ENCODE data around the gene ADORA2A.

The ADORA2A gene

GRCh38 chr22:24434471-24435322 lies 7.3 kb downstream of the ADORA2A start:
- H3K9ac ChIP-seq (ENCODE audit: low read length): no peak overlapping the region

DNA sequence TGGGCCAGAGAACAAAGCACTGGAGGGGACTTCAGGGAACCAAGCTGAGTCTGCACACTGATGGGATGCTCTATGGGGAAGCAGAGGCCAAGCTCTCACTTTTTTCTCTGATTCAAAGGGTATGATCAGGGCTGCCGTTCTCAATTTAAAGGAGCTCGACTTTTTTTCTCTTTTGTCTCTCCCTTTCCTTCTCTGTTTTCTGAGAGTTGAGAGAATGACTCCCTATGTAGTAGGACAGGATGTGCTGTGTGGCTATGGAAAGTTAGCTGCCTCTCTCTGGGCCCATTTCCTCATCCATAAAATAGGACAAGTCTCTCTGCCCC lies 7.9 kb downstream of the ADORA2A start:
- Histone ChIP-seq H3K4me1 (ENCODE audit: control insufficient read depth, insufficient read depth, low read length) (peaks cover 11% of the 10 kb centered on the region; the same call in 1 of the 2 replicates), H3K4me3 (ENCODE audit: low read depth, low read length) (no peak overlapping the region), H3K9ac (ENCODE audit: low read length) (no peak overlapping the region)

More at GRCh38 chr22:24434471-24435322, 7.3 kb downstream of the ADORA2A start:
- Histone ChIP-seq H3K4me1 (ENCODE audit: control insufficient read depth, insufficient read depth, low read length) (peaks cover 15% of the 10 kb centered on the region), H3K4me3 (ENCODE audit: low read depth, low read length) (no peak overlapping the region), H3K27ac (ENCODE audit: low read depth, low read length) (no peak overlapping the region), H3K36me3 (ENCODE audit: control insufficient read depth, insufficient read depth, low read length) (no peaks in the 10 kb centered on the region), H3K9me3 (ENCODE audit: control insufficient read depth, insufficient read depth, low read depth, low read length) (no peaks in the 10 kb centered on the region), H3K27me3 (ENCODE audit: control insufficient read depth, insufficient read depth, low read length) (no peaks in the 10 kb centered on the region)

GRCh38 chr22:24435861-24436371 lies 8.5 kb downstream of the ADORA2A start:
- Histone ChIP-seq H3K4me1 (ENCODE audit: control insufficient read depth, insufficient read depth, low read length) (peaks cover 11% of the 10 kb centered on the region; the same call in 1 of the 2 replicates), H3K9me3 (ENCODE audit: control insufficient read depth, insufficient read depth, low read depth, low read length) (no peaks in the 10 kb centered on the region), H3K27ac (ENCODE audit: low read depth, low read length) (no peak overlapping the region), H3K27me3 (ENCODE audit: control insufficient read depth, insufficient read depth, low read length) (no peaks in the 10 kb centered on the region), H3K9ac (ENCODE audit: low read length) (no peak overlapping the region), H3K4me3 (ENCODE audit: low read depth, low read length) (no peak overlapping the region), H3K36me3 (ENCODE audit: control insufficient read depth, insufficient read depth, low read length) (no peaks in the 10 kb centered on the region)

More for the DNA sequence above, 7.9 kb downstream of the ADORA2A start:
- H3K27me3 ChIP-seq (ENCODE audit: control insufficient read depth, insufficient read depth, low read length): no peaks in the 10 kb centered on the region
- no peaks in the 10 kb centered on the region for H3K36me3 ChIP-seq (ENCODE audit: control insufficient read depth, insufficient read depth, low read length)
- no peak overlapping the region for H3K27ac ChIP-seq (ENCODE audit: low read depth, low read length)
- no peaks in the 10 kb centered on the region for H3K9me3 ChIP-seq (ENCODE audit: control insufficient read depth, insufficient read depth, low read depth, low read length)

DNA sequence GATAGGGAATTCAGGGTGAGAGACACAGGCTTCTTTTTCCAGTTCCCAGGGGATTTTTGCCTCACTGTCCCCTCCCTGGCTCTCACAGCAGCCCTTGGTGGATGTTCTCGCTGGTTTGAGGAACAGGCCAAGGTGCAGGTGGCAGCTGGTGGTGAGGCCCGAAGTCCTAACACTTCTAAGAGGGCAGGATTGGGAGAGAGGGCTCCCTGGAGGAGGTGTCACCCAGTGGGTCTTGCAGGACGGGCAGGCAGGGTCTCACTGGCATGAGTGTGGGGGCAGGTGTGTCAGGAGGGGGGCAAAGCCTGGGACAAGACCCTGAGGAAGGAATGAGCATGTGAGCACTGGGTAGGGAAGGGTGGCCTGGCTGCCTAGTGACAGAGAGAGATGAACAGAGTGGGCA lies 9.2 kb downstream of the ADORA2A start:
- Histone ChIP-seq H3K36me3 (ENCODE audit: control insufficient read depth, insufficient read depth, low read length) (no peaks in the 10 kb centered on the region), H3K9ac (ENCODE audit: low read length) (no peak overlapping the region), H3K27me3 (ENCODE audit: control insufficient read depth, insufficient read depth, low read length) (no peaks in the 10 kb centered on the region), H3K27ac (ENCODE audit: low read depth, low read length) (no peak overlapping the region), H3K4me3 (ENCODE audit: low read depth, low read length) (no peak overlapping the region), H3K9me3 (ENCODE audit: control insufficient read depth, insufficient read depth, low read depth, low read length) (no peaks in the 10 kb centered on the region), H3K4me1 (ENCODE audit: control insufficient read depth, insufficient read depth, low read length) (peaks cover 11% of the 10 kb centered on the region; the same call in 1 of the 2 replicates)

DNA sequence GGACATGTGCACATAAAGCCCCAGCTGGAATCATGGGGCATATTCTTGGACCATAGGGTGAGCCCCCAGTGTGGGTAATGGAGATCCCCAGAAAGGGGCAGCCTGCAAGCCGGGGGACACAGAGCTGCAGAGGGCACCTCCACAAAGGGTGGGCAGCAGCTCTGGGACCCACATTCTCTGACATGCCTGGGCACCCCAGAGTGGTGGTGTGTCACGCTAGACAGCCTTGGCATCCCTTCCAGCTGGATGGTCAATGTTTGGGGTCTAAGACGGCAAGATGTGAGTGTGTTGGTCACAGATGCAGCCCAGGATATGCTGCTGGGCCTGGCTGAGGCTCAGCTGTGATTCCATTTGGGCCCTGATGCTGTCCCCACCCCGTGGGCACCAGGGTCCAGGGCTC lies 9.7 kb downstream of the ADORA2A start:
- Histone ChIP-seq H3K36me3 (ENCODE audit: control insufficient read depth, insufficient read depth, low read length) (no peaks in the 10 kb centered on the region; the same call in 1 of the 2 replicates), H3K9ac (ENCODE audit: low read length) (no peak overlapping the region), H3K9me3 (ENCODE audit: control insufficient read depth, insufficient read depth, low read depth, low read length) (no peaks in the 10 kb centered on the region), H3K27me3 (ENCODE audit: control insufficient read depth, insufficient read depth, low read length) (no peaks in the 10 kb centered on the region), H3K4me1 (ENCODE audit: control insufficient read depth, insufficient read depth, low read length) (peaks cover 11% of the 10 kb centered on the region; the same call in 1 of the 2 replicates), H3K4me3 (ENCODE audit: low read depth, low read length) (no peak overlapping the region), H3K27ac (ENCODE audit: low read depth, low read length) (no peak overlapping the region)

DNA sequence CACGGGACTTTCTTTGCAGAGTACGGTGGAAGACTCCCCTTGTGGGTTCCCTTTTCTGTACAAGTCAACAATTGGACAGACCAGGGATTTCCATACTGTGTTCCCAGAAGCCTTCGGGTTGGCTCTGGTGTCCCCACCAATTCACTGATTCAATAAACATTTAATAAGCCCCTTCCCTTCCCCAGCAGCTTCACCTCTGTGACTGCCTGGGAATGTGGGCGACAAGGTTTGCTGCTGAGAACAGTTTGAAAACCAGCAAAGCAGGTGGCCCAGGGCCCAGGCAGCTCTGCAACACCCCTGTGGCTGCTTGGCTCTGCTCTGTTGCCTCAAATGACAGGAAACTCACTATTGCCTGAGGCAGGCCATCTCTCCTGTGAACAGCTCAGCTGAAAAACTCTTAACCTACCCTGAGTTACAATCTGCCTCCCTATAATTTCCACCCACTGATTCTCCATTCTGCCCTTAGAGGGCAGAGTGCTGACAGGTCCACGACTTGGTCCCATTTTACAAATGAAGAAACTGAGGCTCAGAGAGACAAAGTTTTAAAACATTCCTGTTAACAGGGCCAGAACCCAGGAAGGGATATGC lies 10.4 kb downstream of the ADORA2A start:
- Histone ChIP-seq H3K4me3 (ENCODE audit: low read depth, low read length) (no peak overlapping the region), H3K9me3 (ENCODE audit: control insufficient read depth, insufficient read depth, low read depth, low read length) (no peaks in the 10 kb centered on the region), H3K27ac (ENCODE audit: low read depth, low read length) (no peak overlapping the region), H3K4me1 (ENCODE audit: control insufficient read depth, insufficient read depth, low read length) (peaks cover 11% of the 10 kb centered on the region; the same call in 1 of the 2 replicates), H3K9ac (ENCODE audit: low read length) (no peak overlapping the region), H3K36me3 (ENCODE audit: control insufficient read depth, insufficient read depth, low read length) (no peaks in the 10 kb centered on the region; the same call in 1 of the 2 replicates), H3K27me3 (ENCODE audit: control insufficient read depth, insufficient read depth, low read length) (no peaks in the 10 kb centered on the region)

- no peaks in the 10 kb centered on the region; the same call in 1 of the 2 replicates for H3K36me3 ChIP-seq (ENCODE audit: control insufficient read depth, insufficient read depth, low read length)
- H3K27me3 ChIP-seq (ENCODE audit: control insufficient read depth, insufficient read depth, low read length): no peaks in the 10 kb centered on the region
- no peak overlapping the region for H3K4me3 ChIP-seq (ENCODE audit: low read depth, low read length)
- H3K27ac ChIP-seq (ENCODE audit: low read depth, low read length): no peak overlapping the region
- peaks cover 6% of the 10 kb centered on the region for H3K4me1 ChIP-seq (ENCODE audit: control insufficient read depth, insufficient read depth, low read length)
- H3K9me3 ChIP-seq (ENCODE audit: control insufficient read depth, insufficient read depth, low read depth, low read length): no peaks in the 10 kb centered on the region
- H3K9ac ChIP-seq (ENCODE audit: low read length): no peak overlapping the region
Observed at GRCh38 chr22:24440270-24440717, 12.9 kb downstream of the ADORA2A start.

GRCh38 chr22:24440718-24441405 lies 13.5 kb downstream of the ADORA2A start:
- no peak overlapping the region for H3K27ac ChIP-seq (ENCODE audit: low read depth, low read length)
- H3K36me3 ChIP-seq (ENCODE audit: control insufficient read depth, insufficient read depth, low read length): no peaks in the 10 kb centered on the region; the same call in 1 of the 2 replicates
- no peaks in the 10 kb centered on the region for H3K27me3 ChIP-seq (ENCODE audit: control insufficient read depth, insufficient read depth, low read length)
- no peak overlapping the region for H3K4me3 ChIP-seq (ENCODE audit: low read depth, low read length)
- no peak overlapping the region for H3K9ac ChIP-seq (ENCODE audit: low read length)
- H3K4me1 ChIP-seq (ENCODE audit: control insufficient read depth, insufficient read depth, low read length): peaks cover 11% of the 10 kb centered on the region
- no peaks in the 10 kb centered on the region for H3K9me3 ChIP-seq (ENCODE audit: control insufficient read depth, insufficient read depth, low read depth, low read length)

GRCh38 chr22:24441406-24442351 lies 14.3 kb downstream of the ADORA2A start:
- no peaks in the 10 kb centered on the region for H3K9me3 ChIP-seq (ENCODE audit: control insufficient read depth, insufficient read depth, low read depth, low read length)
- no peaks in the 10 kb centered on the region; the same call in 1 of the 2 replicates for H3K36me3 ChIP-seq (ENCODE audit: control insufficient read depth, insufficient read depth, low read length)
- H3K4me3 ChIP-seq (ENCODE audit: low read depth, low read length): no peak overlapping the region
- H3K9ac ChIP-seq (ENCODE audit: low read length): no peak overlapping the region
- no peaks in the 10 kb centered on the region for H3K27me3 ChIP-seq (ENCODE audit: control insufficient read depth, insufficient read depth, low read length)
- peaks cover 15% of the 10 kb centered on the region for H3K4me1 ChIP-seq (ENCODE audit: control insufficient read depth, insufficient read depth, low read length)
- H3K27ac ChIP-seq (ENCODE audit: low read depth, low read length): no peak overlapping the region

- no peak overlapping the region for H3K9ac ChIP-seq (ENCODE audit: low read length)
Observed at GRCh38 chr22:24442352-24442744, 14.9 kb downstream of the ADORA2A start.

More at GRCh38 chr22:24442352-24442744, 14.9 kb downstream of the ADORA2A start:
- H3K9me3 ChIP-seq (ENCODE audit: control insufficient read depth, insufficient read depth, low read depth, low read length): no peaks in the 10 kb centered on the region
- H3K27me3 ChIP-seq (ENCODE audit: control insufficient read depth, insufficient read depth, low read length): no peaks in the 10 kb centered on the region
- no peaks in the 10 kb centered on the region; the same call in 1 of the 2 replicates for H3K36me3 ChIP-seq (ENCODE audit: control insufficient read depth, insufficient read depth, low read length)
- no peak overlapping the region for H3K27ac ChIP-seq (ENCODE audit: low read depth, low read length)
- H3K4me3 ChIP-seq (ENCODE audit: low read depth, low read length): no peak overlapping the region
- peaks cover 15% of the 10 kb centered on the region for H3K4me1 ChIP-seq (ENCODE audit: control insufficient read depth, insufficient read depth, low read length)

Data from HUES6 (cell line).